HepG2 (cell line): Measurements from ENCODE around the gene HCFC1.

ENCODE experiments used
- CREB1 ChIP-seq, 2 experiments: fragments of 450-650 bp in 1 of 2; IDR thresholded peaks; 2 replicates each; pipeline ENCODE4 v1.6.1; 2016 to 2017; ENCODE audit warnings: control low read depth in 1 of 2, mild to moderate bottlenecking in 1 of 2, missing compliant biosample characterization in 1 of 2, missing genetic modification characterization in 1 of 2
- EZH2 ChIP-seq: conservative IDR thresholded peaks from 2 replicates; pipeline ENCODE4 v1.6.1; 2012; ENCODE audit warnings: mild to moderate bottlenecking, low read depth, low read length, moderate library complexity
- HIVEP1 ChIP-seq: sonication (generic); formaldehyde crosslinking; IDR thresholded peaks from 2 replicates; pipeline ENCODE4 v1.4.0; 2020; ENCODE audit warnings: mild to moderate bottlenecking, missing genetic modification reagents
- RARA ChIP-seq: IDR thresholded peaks from 2 replicates; pipeline ENCODE4 v1.6.1; 2016; ENCODE audit warnings: missing genetic modification reagents, missing compliant biosample characterization
- SALL2 ChIP-seq: sonication (generic); formaldehyde crosslinking; IDR thresholded peaks from 2 replicates; pipeline ENCODE4 v1.8.1; 2023; ENCODE audit warnings: mild to moderate bottlenecking, missing genetic modification reagents, inconsistent platforms
- ZSCAN25 ChIP-seq: sonication (generic); formaldehyde crosslinking; IDR thresholded peaks from 2 replicates; pipeline ENCODE4 v1.8.0; 2022; ENCODE audit warnings: mild to moderate bottlenecking, missing genetic modification reagents

DNA sequence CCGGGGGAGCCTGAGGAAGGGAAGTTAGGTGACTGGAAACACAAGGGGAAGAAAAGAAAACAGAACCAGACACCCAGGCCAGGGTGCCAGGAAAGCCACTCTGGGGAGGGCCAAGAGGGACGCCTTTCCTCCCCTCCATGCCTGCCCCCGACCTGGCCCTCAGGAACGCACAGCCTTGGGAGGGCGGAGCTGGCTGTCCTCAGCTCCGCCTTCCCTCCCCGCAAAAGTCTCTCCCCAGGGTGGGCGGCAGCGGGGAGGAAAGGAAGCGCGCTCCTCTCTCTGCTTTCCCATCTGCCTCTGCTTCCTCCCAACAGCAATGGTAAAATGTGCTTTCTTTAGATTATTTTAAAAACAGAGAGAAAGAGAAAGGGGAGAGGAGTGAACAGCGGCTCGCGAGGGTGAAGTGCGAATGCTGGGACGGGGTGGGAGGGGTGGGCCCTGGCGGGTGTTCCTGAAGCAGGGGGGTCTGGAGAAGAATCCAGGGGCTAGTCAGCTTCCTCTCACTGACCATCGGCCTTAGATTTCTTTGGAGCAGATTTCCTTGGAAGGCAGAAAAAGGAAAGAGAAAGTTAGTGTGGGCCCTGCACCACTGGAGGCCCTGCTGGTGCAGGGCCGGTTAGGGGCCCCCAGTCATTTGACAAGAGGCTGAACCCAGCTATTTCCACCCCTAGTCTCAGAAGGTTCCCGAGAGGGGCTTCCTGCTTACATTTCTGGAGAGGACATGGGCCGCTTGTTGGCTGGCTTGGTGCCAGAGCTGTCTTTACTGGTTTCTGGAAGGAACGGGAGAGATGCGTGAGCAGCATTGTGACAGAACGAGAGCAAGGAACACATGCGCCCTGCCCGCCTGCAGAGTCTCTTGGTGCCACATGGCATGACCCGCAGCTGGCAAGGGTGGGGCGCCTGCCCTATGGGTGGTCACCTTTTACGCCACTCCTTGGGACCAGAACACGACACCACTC lies 22.5 kb downstream of the HCFC1 start:
- no peak for TF ChIP-seq SALL2 (CRISPR knock-in tag)
- no peak for TF ChIP-seq HIVEP1 (CRISPR knock-in tag)
- no peak for TF ChIP-seq CREB1 (IDR thresholded peaks at IDR 0.05)
- TF ChIP-seq CREB1 (CRISPR knock-in tag; IDR thresholded peaks at IDR 0.05) = no peak
- TF ChIP-seq ZSCAN25 (CRISPR knock-in tag) = no peak
- no peak for TF ChIP-seq RARA (CRISPR knock-in tag)
- TF ChIP-seq EZH2 = no peak
